SKM-1 (cell line): Measurements from ENCODE around the gene CNTNAP2.

Source experiments
- DNase-seq: peaks from one replicate; lab custom pipeline; 2025; ENCODE audit not compliant: unreplicated experiment; lab: John Stamatoyannopoulos, UW

The CNTNAP2 gene

DNA sequence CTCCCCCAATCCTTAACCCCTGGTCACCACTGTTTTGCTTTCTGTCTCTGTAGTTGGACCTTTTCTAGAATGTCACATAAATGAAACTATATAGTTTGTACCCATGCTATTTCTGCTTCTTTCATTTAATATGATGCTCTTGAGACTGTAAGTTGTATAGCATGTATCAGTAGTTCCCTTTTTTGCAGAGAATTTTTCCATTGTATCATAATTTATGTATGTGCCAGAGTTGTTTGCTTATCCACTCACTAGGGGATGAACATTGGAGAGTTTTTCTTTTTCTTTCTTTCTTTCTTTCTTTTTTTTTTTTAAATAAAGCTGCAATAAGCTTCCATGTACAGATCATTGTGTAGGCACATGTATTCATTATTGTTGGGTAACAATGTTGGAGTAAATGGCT is 544.8 kb downstream of the CNTNAP2 start:
- DNase-seq = no peak

DNA sequence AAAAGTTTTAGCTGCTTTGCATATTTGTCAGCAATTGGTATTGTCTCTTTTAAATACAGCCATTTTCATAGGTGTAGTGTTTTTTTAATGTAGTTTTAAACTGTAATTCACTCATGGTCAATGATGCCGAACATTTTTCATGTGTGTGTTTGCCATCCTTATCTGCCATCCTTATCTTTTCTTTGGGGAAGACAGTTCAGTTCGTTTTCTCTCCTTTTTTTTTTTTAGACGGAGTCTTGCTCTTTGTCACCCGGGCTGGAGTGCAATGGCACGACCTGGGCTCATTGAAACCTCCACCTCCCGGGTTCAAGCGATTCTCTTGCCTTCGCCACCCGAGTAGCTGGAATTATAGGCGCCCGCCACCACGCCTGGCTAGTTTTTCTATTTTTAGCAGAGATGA is 545.3 kb downstream of the CNTNAP2 start:
- no peak for DNase-seq

DNA sequence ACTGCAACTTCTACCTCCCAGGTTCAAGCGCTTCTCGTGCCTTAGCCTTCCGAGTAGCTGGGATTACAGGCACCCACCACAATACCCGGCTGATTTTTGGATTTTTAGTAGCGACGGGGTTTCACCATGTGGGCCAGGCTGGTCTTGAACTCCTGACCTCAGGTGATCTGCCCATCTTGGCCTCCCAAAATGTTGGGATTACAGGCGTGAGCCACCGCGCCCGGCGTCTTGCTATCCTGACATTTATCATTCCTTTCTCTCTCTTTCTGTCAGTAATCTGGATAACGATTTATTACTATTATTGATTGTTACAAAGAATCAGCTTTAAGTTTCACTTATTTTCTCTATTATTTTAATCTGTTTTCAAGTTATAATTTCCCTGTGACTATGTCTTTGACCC is 548.4 kb downstream of the CNTNAP2 start:
- DNase-seq = no peak

DNA sequence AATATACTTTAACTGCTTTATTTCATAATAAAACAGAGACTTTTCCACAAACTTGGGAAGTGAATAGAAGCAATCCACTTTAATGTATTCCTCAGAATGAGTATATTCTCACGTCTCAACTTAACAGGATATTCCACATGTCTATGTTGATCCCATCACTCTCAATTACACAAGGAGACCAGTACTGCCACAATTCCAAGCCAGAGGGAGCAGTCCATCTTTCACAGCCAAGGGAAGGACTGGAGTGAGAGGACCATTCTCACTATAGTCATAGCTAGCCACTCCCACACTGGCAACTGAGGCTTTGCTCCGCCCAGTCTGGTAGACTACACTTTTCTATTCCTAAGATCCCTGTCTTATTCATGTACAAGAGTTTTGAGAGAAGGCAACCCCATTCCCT is 553.9 kb downstream of the CNTNAP2 start:
- no peak for DNase-seq

DNA sequence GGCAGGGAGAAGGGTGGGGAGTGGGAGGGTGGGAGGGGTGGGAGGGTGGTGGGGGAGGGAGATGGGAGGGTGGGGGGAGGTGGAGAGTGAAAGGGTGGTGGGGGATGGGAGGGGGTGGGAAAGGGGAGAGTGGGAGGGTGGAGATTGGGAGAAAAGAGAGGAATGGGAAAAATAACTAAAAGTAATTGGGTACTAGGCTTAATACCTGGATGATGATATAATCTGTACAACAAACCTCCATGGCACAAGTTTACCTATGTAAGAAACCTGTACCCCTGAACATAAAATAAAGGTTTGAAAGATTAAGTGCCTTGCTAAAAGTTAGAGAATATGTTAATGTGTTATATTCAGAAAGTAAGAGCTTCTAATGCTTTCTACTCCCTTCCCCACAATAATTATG is 564.9 kb downstream of the CNTNAP2 start:
- DNase-seq = no peak

DNA sequence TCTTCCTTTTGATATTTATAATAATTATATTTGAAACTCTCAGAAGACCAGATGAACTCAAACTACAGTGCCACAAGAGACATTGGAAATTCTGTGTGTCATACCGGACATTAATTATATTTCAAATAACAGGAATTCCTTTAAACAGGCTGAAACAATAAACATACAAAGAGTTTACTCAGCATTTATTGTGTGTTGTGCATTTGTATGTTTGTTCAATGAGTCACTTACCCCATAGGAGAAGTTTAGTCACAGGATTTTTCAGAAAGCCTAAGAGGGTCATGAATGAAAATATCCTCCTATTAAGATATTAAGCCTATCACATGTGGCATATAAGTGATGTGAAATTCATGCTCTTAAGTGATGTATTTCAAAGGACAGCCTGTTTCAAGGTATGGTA is 566.8 kb downstream of the CNTNAP2 start:
- no peak for DNase-seq

DNA sequence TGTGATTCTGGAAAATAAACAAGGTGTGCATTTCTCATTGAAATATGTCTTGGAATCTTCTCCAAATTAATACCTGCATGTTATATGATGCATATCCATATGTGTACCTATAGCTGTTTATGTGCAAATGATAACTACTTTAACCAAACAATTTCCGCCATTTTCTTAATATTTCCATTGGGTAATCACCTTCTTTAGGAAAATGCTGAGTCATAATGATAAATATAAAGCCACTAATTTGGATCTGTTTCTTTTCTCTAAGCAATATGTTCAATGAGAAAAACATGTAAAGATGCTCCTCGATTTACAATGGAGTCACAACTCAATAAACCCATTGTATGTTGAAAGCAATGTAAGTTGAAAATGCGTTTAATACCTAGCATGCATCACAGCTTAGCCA is 574.4 kb downstream of the CNTNAP2 start:
- no peak for DNase-seq

DNA sequence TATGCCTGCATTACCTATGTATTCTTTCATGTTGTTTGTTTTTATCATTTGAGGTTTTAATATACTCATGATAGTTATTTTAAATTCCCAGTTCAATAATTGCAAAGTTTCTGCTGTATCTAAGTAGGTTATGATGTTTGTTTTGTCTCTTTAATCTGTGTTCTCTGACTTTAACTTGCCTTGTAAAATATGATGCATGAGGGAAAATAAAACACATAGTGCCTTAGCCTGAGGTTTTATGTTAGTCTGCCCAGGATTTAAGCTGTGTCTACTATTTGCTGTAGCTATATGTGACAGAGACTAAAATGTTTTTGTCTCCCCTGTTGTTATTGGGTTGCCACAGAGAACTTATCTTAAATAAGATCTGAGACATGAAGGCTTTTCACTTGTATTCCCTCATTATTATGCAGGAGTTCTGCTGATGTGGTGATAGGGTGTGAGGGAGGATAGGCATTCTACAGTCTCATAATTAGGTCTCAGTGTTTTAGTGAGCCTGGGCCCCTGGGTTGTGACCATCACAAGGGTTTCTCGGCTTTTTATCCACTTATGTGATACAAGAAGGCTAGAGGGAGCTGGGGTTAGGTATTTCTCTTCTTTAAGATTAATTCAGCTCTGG is 582.5 kb downstream of the CNTNAP2 start:
- no peak for DNase-seq

DNA sequence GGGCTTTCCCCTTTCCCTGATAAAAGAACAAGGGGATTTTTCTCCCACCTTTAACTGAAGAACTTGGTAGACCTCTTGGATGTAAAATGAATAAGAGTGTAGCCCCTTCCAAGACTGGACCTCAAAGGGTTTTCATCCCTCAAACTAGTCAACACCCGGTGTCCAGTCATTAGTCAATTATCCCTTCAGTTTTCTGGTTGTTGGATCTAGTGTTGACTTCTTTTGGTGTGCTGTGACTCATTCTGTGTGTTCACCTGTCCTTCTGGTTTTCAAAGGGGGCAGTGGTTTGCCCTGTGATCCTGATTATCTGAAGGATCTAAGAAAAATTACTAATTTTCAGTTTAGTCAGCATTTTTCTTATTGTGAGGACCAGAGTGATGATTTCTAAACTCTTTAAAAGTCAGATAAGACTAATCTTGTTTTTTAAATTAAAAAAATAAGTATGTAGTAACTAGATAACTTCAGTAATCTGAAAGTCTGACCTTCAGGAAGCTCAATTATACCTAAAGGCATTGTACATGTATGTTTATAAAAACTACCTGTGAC is 583.5 kb downstream of the CNTNAP2 start:
- no peak for DNase-seq

DNA sequence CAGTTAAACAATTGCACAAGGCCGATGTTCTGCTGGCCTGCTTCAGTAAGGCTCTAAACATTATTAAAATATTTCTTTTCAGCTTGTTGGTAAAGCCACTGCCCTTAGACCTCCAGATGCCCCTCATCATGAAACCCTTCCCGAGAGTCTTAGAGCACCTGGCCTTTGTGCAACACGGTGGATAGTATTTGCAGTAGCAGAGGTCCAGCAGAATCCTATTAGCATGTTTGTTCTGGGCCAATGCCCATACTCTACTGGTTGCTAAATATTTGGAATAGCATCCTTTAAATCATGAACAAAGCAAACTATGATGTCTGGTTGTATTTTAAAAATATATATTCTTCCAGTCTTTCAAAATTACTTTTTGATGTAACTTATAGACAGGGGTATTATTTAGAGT is 584.6 kb downstream of the CNTNAP2 start:
- DNase-seq = no peak

DNA sequence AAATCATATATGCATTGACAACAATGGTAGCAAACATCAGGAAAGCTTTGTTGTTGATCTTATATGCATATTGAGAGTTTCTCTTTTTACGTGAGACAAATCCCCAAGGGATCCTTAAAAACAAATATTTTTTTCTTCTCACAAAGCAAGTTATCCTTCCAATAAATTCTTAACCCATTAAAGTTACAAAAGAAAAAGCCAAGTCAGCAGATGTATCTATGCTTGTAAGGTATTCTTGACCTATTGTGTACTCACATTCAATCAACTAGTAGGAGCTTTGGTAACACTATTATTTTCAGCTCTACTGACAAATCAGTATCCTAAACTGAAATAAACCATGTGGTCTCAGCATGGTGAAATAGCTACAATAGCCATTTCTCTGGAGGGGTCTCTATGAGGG is 586.3 kb downstream of the CNTNAP2 start:
- no peak for DNase-seq

DNA sequence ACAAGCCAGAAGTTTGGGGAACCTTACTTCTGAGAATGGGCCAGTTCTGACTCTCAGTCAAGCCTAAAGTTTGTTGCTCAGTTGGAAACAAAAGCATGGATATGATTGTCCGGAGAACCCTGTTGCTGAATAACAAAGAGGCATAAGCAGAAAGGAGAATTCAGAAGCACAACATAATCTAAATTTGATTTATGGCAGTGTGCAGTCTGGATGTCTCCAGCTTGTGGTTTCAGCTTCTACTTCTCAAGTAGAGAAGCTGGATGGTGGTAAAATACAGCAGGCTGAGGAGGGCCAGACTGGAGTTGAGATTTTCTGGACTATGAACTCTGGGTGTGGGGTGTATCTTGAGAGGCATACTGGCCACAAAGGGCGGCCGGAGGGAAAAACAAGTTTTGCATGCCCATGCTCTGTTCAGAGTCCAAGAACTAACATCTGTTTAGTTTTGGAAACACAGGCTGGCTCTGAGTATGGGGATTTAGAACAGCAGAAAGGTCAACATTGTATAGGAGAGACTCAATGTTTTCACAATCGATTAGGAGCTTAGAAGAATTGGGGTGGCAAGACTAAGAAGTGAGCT is 592.9 kb downstream of the CNTNAP2 start:
- no peak for DNase-seq

DNA sequence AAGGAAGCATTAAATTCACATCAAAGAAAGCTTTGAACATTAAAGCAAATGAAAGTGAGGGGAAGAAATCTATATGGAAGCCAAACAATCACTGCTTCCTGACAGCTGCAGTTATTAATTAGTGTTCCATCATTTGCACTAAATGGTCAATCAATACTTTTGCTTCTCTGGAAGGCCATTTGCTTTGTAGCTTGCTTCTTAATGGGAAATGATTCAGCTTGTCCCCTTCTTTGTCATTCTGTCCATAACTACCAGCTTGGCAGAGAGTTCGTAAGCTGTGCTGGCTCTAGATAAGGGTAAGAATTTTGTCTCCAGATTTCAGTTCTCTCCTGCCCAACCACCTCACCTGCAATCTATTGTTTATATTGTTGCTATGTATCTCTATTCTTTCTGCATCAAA is 596.6 kb downstream of the CNTNAP2 start:
- DNase-seq = no peak

DNA sequence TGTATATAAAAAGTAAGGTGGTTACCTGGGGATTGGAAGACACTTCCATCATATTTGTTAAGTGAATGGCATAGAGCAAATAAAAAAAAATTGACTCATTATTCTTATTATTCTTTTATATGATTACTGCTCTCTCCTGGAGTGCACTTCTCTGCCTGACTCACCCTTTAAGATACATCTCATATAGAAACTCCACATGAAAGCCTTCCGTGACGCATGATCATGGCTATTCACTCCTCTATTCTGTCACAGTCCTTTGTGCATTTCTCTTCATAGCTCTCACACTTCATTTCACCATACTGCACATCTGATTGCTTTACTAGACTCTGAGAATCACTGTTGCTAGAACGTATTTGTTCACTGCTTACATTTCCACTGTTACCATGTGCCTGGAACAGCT is 597.3 kb downstream of the CNTNAP2 start:
- no peak for DNase-seq

DNA sequence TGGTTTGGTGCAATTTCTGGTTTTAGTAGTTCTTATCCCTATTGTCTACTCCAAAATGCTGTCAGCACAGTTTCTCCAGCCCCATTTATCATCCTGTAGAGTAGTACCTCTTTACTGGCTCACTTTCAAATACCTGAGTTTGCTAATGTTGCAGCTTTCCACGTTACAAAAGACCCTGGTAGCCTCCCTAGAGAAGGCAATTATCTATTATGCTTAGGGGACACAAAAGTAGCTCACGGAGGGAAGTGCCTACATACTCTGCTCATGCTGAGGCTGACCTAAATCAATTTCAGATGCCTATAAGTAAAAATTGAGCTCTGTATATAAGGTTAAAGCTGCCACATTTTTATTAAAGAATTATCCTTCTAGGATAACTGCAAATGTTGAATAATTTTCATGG is 603.6 kb downstream of the CNTNAP2 start:
- DNase-seq = no peak

DNA sequence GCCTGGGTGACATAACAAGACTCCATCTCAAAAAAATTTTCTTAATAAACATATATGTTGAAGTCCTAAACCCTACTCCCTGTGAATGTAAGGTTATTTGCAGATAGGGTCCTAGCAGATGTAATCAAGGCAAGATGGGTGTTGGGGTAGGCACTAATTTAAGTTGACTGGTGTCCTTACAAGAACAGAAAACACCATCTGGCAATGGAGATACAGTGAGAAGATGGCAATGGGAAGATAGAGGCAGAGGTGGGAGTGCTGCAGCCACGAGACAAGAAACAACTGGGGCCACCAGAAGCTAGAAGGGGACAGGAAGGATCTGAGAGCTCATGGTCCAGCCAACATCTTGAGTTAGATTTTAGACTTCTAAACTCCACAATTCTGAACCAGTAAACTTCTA is 606.4 kb downstream of the CNTNAP2 start:
- DNase-seq = no peak

DNA sequence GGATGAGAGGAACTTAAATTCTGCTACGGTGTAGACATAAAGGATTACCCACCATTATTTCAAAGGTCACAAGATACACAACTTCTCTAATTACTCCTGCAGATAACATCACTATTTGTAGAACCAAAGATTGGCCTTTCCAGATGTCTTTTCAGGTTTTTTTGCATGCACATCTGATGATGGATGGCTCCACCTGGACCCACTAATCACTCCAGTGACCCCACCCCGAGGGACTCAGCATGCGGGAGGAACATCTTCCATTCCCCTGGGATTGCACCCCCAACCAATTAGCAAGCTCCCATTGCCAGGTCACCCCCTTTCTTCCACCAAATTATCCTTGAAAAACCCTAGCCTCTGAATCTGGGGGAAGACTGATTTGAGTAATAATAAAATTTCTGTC is 608.9 kb downstream of the CNTNAP2 start:
- DNase-seq = no peak

DNA sequence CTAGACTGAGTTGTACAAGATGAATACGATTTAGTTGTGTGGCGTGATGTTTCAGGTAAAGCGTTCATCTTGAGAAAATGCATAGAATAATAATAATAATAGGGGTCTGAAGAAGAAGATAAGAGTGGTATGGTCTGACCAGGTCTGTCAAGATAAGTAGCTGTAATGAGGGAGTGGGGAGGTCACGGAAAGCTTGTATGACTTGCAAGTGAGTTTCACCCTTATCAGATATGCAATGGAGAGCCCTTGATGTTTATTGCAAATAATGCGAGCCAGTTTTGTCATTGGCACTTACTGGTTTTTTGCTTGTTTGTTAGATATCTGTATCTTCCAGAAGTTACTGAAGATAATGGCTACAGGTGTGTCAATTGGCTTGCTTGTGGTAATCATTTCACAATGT is 611.5 kb downstream of the CNTNAP2 start:
- no peak for DNase-seq

DNA sequence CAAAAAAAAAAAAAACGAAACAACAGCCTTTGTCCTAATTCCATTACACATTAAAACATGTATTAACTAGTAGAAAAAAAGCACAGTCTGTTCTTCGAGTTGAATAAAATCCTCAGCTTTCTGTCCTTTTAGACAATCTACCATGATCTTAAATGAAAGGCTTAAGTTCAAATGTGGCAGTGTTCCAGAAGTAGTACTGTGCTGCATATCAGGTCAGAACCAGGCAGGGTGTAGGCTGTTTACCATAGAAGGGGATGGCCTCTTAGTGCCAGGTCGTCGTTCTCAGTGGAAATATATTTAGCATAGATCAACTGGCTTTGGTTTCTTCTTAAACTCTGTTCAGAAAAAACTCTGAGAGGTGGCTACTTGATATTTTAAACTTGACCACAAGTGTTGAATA is 612.0 kb downstream of the CNTNAP2 start:
- DNase-seq = no peak

DNA sequence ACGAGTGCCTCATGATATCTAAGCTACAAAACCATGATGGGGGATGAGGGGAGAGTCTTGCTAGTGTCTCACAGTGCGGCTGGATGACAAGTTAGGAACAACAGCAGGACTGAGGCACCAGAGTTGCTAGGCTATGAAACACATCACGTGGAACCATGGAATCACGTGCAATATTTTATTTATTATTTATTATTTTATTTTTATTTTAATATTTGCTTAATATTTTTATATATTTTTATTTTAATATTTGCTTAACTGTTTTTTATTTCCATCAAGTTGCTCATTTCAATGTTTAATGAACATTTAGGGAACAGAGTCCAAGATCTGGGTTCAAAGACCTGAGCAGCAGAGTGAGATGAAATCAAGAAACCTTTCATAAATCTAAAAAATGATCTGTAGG is 614.6 kb downstream of the CNTNAP2 start:
- DNase-seq = no peak

DNA sequence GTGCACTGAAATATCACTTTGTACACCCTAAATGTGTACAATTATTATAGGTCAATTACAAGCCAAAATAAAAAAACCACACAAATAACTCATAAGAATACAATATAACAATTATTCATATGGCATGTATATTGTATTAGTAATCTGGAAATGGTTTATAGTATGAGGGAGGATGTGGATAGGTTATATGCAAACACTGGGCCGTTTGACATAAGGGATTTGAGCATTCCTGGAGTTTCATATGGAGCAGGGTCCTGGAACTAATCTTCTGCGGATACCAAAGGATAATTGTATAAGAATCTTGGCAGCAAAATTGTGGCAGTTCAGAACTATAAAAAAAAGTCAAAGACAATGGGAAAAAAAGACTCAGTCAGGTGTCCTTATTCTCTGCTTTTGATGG is 619.4 kb downstream of the CNTNAP2 start:
- DNase-seq = no peak

DNA sequence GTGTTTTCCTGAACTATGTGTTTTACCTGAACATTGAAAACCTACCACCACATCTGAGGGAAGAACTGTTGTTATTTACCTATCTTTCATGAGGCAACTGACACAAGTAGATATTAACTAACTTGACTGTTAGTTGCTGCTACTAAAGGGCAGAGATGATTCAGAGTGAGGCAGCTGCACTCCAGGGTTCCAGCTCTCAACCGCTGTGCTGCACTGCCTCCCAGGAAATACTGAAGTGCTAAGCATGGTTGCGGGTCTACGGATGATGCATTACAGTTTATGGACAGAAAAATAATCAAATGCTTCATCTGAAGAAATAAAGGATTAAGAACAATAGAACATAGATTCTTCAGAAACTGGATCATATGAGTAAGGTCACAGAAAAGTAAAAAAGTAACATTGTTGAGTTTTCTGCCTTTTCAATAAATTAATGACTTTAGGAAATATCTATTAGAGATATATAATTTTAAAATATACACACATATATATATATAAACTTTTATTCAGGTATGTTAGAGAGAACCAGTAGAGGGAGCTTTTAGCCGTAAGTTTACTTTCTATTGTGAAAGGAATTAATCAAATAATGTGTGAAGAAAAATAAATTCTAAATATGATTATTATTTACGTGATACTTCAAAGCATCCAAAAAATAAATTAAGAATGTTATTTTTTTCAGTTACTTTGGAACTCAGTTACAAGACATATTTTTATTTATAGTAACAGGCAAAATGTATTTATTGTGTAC is 620.0 kb downstream of the CNTNAP2 start:
- DNase-seq = no peak
